VCaP (cell line): ENCODE data around the gene TCF12.

Experiments
- H3K27ac ChIP-seq: fragments of 450-650 bp; 2 replicates; pipeline ENCODE4 v1.5.1; 2017
- TF ChIP-seq, protein P1 (sequence below): fragments of 450-650 bp; conservative IDR thresholded peaks from 2 replicates; pipeline ENCODE4 v1.5.1; 2017; ENCODE audit warnings: mild to moderate bottlenecking, moderate library complexity

TCF12 gene

GRCh38 chr15:57272771-57273357 is 354.4 kb downstream of the TCF12 start:
- no peak overlapping the region for H3K27ac ChIP-seq
- TF ChIP-seq, protein P1, sequence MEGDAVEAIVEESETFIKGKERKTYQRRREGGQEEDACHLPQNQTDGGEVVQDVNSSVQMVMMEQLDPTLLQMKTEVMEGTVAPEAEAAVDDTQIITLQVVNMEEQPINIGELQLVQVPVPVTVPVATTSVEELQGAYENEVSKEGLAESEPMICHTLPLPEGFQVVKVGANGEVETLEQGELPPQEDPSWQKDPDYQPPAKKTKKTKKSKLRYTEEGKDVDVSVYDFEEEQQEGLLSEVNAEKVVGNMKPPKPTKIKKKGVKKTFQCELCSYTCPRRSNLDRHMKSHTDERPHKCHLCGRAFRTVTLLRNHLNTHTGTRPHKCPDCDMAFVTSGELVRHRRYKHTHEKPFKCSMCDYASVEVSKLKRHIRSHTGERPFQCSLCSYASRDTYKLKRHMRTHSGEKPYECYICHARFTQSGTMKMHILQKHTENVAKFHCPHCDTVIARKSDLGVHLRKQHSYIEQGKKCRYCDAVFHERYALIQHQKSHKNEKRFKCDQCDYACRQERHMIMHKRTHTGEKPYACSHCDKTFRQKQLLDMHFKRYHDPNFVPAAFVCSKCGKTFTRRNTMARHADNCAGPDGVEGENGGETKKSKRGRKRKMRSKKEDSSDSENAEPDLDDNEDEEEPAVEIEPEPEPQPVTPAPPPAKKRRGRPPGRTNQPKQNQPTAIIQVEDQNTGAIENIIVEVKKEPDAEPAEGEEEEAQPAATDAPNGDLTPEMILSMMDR = no peak

- TF ChIP-seq, protein P1 = no peak
- no peak overlapping the region for H3K27ac ChIP-seq
Measured at GRCh38 chr15:57273402-57273801, 355.0 kb downstream of the TCF12 start.

DNA sequence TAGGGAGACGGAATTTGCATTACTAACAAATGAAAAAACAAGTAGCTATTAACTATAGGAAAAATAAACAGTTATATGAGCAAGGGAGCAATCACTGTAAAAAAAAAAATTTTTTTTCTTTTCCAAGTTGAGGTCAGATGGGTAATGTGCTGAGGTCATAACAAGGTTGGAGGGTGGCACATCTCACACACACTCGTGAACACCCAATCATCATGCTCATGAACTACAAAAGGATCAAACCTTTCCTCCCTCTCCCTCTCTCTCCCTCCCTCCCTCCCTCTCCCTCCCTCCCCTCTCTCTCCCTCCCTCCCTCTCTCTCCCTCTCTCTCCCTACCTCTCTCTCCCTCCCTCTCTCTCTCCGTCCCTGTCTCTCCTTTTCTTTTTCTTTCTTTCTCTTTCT is 360.0 kb downstream of the TCF12 start:
- H3K27ac ChIP-seq = no peak overlapping the region
- TF ChIP-seq, protein P1 = no peak

GRCh38 chr15:57280464-57280863 is 362.0 kb downstream of the TCF12 start:
- TF ChIP-seq, protein P1 = no peak
- no peak overlapping the region for H3K27ac ChIP-seq

GRCh38 chr15:57281321-57281720 is 362.9 kb downstream of the TCF12 start:
- TF ChIP-seq, protein P1 = no peak
- no peak overlapping the region for H3K27ac ChIP-seq

GRCh38 chr15:57282686-57283085 is 364.2 kb downstream of the TCF12 start:
- H3K27ac ChIP-seq = no peak overlapping the region
- TF ChIP-seq, protein P1 = no peak

GRCh38 chr15:57283774-57284503 is 365.5 kb downstream of the TCF12 start:
- TF ChIP-seq, protein P1 = no peak

More at GRCh38 chr15:57283774-57284503, 365.5 kb downstream of the TCF12 start:
- H3K27ac ChIP-seq = no peak overlapping the region
